UCSD-AML1 (cell line): Measurements from ENCODE around the gene TLN1.

ENCODE experiments used
- DNase-seq: peaks from one replicate; lab custom pipeline; 2025; ENCODE audit not compliant: unreplicated experiment; lab: John Stamatoyannopoulos, UW

Gene TLN1

GRCh38 chr9:35669331-35670145, 62.5 kb downstream of the TLN1 start:
- no peak for DNase-seq

GRCh38 chr9:35667939-35668338, 64.1 kb downstream of the TLN1 start:
- no peak for DNase-seq

DNA sequence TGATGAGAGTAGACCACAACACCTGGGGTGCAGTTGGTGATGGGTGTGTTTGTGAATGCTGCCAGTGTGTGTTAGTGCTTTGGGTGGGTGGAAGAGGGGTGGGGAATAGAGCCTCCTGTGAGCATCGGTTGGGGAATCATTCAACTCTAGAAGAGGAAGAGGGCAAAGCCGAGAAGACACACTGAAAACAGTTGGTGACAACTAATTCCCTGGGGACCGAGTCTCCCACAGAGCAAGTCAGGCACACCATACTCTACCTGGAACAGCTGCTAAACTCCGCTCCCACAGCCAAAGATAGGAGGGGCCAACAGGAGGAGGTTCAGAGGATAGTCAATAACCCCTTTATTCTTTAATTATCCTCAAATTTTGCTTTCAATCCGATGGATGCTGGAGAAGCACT, 65.4 kb downstream of the TLN1 start:
- DNase-seq, result no peak

DNA sequence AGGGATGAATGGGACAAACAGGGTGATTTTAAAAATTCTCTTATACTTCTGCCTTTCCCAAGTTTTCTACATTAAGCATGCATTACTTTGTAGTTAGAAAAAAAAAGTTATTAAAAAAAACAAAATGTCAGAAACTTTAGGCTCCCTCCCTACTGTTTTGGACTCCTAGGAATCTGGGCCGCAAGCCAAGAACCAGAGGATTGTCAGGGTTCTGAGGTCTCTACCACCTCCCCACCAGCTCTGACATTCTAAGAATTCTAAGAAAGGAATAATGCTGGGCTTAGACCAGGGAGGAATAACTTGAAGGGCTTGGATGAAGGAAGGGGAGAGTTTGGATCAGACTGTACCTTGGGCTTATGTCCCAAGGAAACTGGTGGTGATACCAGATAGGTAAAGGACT, 66.0 kb downstream of the TLN1 start:
- DNase-seq, result no peak

DNA sequence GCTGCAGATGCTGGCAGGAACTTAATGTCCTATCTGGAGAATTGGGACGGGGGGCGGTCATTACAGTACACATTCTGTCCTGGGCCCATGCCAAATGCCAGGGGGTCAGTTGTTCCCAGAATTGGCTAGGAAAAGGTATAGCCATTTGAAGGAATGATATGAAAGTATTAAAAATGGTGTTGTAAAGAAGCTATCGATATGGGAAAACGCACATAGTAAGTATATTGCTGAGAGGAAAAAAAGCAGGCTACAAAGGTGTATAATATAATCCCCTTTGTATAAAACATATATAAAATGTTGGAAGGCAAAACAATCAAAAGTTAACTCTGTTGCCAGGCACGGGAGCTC, 66.5 kb downstream of the TLN1 start:
- no peak for DNase-seq

GRCh38 chr9:35664531-35665470, 67.2 kb downstream of the TLN1 start, which contains the start of gene ARHGEF39:
TSS of gene ARHGEF39 (minus strand) at chr9:35665195. CDS start at chr9:35665169, 26 bp downstream.
- DNase-seq, result peak; percentile 85

DNA sequence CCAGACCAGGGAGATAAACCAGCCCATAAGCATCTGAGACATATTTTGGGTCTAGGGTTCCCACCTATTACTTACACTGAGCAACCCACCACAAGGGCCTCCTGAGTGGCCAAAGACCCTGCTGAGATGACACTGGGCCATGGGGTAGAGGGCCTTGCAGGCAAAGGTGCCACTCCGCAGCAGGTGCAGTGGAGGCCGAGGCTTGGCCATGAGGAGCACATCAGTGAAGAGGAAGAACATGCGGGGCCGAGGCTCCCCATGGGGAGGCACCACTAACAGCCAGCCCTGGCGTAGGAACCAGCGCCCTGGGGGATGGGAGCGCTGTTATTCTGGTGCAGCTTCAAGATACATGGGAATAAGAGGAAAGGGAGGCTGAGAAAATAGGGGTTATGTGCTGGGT, 69.6 kb downstream of the TLN1 start:
- no peak for DNase-seq

DNA sequence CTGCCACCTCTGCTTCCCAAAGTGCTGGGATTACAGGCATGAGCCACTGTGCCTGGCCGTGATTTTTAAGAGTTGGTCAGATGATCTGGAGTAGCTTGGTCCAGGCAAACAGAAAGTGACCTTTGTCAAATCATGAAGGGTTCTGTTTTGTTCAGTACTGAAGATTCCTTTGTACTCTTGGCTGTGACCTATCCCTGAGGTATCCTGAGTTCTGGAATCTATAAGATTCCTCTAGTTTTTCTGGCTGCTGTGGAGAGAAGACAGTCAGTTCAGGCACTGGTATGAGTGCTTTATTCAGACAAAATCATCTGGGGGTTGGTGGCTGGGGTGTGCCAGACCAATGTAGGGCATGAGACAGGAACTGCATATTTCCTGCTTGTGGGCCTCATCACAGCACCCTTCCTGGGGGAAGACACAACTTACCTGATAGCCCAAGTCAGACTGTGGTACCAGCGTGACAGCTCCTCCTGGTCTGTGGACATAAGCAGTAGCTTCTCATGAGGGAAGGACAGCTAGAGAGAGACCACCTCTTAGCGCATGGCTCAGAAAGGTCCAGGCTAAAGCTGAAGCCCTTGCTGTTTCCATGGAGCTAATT, 70.1 kb downstream of the TLN1 start:
- no peak for DNase-seq

- DNase-seq, result peak; percentile 27
These were observed 71.0 kb downstream of the TLN1 start for GRCh38 chr9:35660966-35661415.

DNA sequence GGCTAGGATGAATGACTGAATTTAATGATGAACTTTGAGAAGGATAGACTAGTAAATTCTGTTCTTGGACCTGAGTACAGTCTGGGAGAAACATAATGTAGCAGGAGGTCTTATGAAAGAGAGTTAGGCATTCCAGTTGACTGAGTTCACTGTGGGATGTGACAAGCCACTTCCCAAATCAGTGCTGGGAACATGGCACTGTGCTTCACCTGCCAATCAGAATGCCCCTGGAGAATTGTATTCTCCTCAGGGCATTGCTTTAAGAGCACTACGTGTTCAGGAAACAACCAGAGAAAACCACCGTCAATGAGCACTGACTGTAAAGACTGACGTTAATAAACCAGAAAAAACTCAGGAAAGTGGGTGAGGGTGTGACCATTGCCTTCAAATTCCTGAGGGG, 72.7 kb downstream of the TLN1 start:
- no peak for DNase-seq

GRCh38 chr9:35658968-35659220, 73.1 kb downstream of the TLN1 start:
- peak; percentile 57 for DNase-seq

DNA sequence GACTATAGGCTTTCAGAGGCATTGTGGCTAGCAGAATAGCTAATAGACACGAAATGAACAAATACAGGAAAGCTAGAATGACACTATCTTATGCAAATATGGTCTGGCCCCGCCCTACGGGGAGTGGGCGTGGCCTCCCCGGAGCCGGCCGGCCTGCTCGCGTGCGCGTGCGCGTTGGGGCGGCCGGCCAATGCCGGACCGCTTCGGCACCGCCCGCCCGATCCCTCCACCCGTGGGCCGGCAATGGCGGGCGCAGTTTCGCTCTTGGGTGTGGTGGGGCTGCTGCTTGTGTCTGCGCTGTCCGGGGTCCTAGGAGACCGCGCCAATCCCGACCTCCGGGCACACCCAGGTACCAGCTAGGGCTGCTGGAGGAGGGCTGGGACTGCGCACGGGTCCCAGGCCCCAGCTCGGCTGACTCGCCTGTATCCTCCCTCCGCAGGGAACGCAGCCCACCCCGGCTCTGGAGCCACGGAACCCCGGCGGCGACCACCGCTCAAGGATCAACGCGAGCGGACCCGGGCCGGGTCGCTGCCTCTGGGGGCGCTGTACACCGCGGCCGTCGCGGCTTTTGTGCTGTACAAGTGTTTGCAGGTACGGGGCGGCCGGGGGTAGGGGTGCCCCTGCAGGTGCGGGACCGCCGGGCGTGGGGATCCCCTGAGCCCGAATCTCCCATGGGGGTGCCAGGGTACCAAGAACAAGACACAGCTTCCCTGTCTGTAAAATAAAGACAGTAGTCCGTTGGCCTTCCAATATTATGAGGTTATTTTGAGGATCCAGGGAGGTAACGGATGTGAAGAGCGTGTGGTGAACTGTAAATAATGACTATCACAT, 73.6 kb downstream of the TLN1 start, which contains the start of gene CCDC107:
Gene CCDC107 (plus strand): TSS at position 156 of the 831 bp plus-strand sequence. CDS start 88 bp downstream, at position 244.
- peak; percentile 91 for DNase-seq

DNA sequence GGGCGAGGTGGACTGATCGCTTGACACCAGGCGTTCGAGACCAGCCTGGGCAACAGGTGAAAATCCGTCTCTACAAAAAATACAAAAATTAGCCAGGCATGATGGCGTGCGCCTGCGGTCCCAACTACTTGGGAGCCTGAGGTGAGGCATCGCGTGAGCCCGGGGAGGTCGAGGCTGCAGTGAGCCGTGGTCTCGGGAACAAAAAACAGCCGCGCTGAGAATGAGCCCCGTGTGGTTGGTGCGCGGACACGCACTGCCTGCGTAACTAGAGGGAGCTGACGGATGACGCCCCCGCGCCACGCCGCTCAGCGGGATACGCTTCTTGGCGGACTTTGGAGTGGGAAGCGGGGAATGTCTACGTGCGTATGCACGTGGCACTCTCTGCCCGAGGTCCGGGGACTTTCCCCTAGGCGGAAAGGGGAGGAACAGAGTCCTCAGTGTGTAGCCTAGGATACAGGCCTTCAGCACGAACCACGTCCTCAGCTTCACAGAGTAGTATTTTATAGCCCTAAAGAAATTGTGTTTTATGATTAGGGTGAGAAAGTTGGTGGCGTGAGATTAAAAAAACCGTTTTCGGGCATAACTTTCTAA, 74.4 kb downstream of the TLN1 start, which contains the start of gene RMRP:
Gene RMRP (minus strand): TSS at position 474 of the 591 bp plus-strand sequence.
- DNase-seq, result peak; percentile 96

- no peak for DNase-seq
These were observed 75.0 kb downstream of the TLN1 start for GRCh38 chr9:35656831-35657545.

DNA sequence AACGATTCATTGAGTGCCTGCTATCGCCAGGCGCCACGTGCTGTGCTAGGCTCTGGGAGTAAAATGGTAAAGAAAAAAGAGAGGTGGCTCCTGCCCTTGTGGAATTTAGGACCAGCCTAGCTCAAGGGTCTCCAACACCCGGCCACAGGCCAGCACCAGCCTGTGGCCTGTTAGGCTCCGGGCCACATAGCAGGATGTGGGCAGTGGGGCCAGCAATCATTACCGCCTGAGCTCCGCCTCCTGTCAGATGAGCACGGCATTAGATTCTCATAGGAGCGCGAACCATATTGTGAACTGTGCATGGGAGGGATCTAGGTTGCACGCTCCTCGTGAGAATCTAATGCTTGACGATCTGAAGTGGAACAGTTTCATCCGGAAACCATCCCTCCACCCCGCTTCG, 75.6 kb downstream of the TLN1 start:
- DNase-seq, result peak; percentile 63

- DNase-seq, result no peak
These were observed 78.4 kb downstream of the TLN1 start for GRCh38 chr9:35653611-35654010.

GRCh38 chr9:35652829-35653209, 79.2 kb downstream of the TLN1 start:
- DNase-seq, result no peak

GRCh38 chr9:35651956-35652828, 79.8 kb downstream of the TLN1 start:
- DNase-seq, result no peak
